Aorta (tissue), 5 donors: Measurements from ENCODE around the gene MTSS2. TPM values are rescaled to one million over a fixed set of nuclear protein-coding genes. Genes with fewer than 3 reads are reported as not detected.
A peak's percentile ranks its signal among the peaks of the same experiment; 100 is the strongest.

Experiments
- ATAC-seq: fragments of 200-7000 bp; cut with Tn5 transposase; one replicate; pipeline ENCODE4 v1.9.1; 2022; ENCODE audit warnings: moderate library complexity; ENCODE audit not compliant: low FRiP score
- DNase-seq, 2 donors: peaks; one replicate each; pipeline ENCODE4 v3.0.0-alpha.2; 2020
- H3K27ac ChIP-seq, 2 donors: one replicate each; pipeline ENCODE4 v1.5.1; 2013; ENCODE audit warnings: low read length in 2 of 2, mild to moderate bottlenecking in 2 of 2, moderate library complexity in 2 of 2, control low read depth in 1 of 2, inconsistent platforms in 1 of 2, low read depth in 1 of 2
- H3K27me3 ChIP-seq, 2 donors: one replicate each; pipeline ENCODE4 v1.6.1; 2013; ENCODE audit warnings: control low read depth in 1 of 2, low read length in 1 of 2, mild to moderate bottlenecking in 1 of 2, moderate library complexity in 1 of 2; ENCODE audit not compliant: insufficient read depth in 2 of 2, control insufficient read depth in 1 of 2
- H3K36me3 ChIP-seq, 2 donors: one replicate each; pipeline ENCODE4 v1.6.1; 2013; ENCODE audit warnings: control low read depth in 1 of 2, low read length in 1 of 2, mild to moderate bottlenecking in 1 of 2; ENCODE audit not compliant: insufficient read depth in 2 of 2, control insufficient read depth in 1 of 2
- H3K4me1 ChIP-seq, 2 donors: one replicate each; pipeline ENCODE4 v1.6.1; 2013; ENCODE audit warnings: low read length in 2 of 2, control low read depth in 1 of 2, mild to moderate bottlenecking in 1 of 2, moderate library complexity in 1 of 2; ENCODE audit not compliant: insufficient read depth in 2 of 2, control insufficient read depth in 1 of 2
- H3K4me3 ChIP-seq, 2 donors: one replicate each; pipeline ENCODE4 v1.5.1; 2013; ENCODE audit warnings: low read length in 2 of 2, control low read depth in 1 of 2, mild to moderate bottlenecking in 1 of 2
- H3K9me3 ChIP-seq: one replicate; pipeline ENCODE4 v1.6.1; 2013; ENCODE audit warnings: mild to moderate bottlenecking, low read length; ENCODE audit not compliant: control insufficient read depth
- WGBS, 2 donors: extraction: QIAGEN DNeasy Blood & Tissue Kit; methylation state at CpG; one replicate each; pipeline ENCODE4 v1.1.7; 2013; 5-methylcytosine and 5-hydroxymethylcytosine counted together
- intact Hi-C, 2 donors: fragments of 100-400 bp; cut with DNase I; formaldehyde crosslinking; loops; one replicate each; pipeline versions ENCODE4 v1.14.2 to v1.15.0; 2022
- polyA plus RNA-seq, 2 donors: library from polyadenylated mRNA; stranded (reverse); fragments of 200-250 nt; gene quantifications; one replicate each; pipeline ENCODE4 v1.2.3, GENCODE V29; 2013
- total RNA-seq, 2 donors: library from RNA; stranded (reverse); fragmentation: NEBNext Ultra II Directional; extraction: Animal tissue kit (Norgen Biotek cat#: 25700); gene quantifications; one replicate each; pipeline ENCODE4 v1.2.1, GENCODE V29; 2021
- donor health status: healthy with polysubstance abuse.
- donor health status: Bipolar disorder and iron deficiency.
- donor health status: DM: no; HTN: no; CAD: no.
- donor health status: DM: no; HTN: no; CAD: no.
- donor health status: DM: yes; HTN: yes; CAD: no.

The MTSS2 gene
- total and polyA plus RNA-seq, 4 donors, result 22.0 to 87.4 (median 49.6) TPM

GRCh38 chr16:70711211-70712031 is 25.6 kb upstream of the MTSS2 start:
- WGBS, 2 donors, result 88 to 92% methylated on average over 14 of the region's 14 CpGs
- no peak overlapping the region for H3K27ac ChIP-seq
- H3K4me3 ChIP-seq, result no peak overlapping the region
- no peak for DNase-seq
- no peak for ATAC-seq
- no peaks in the 10 kb centered on the region for H3K36me3 ChIP-seq
- H3K27me3 ChIP-seq, result no peaks in the 10 kb centered on the region
- H3K4me1 ChIP-seq, result no peaks in the 10 kb centered on the region
- intact Hi-C loops, result no loop called here
- H3K9me3 ChIP-seq, result no peaks in the 10 kb centered on the region

DNA sequence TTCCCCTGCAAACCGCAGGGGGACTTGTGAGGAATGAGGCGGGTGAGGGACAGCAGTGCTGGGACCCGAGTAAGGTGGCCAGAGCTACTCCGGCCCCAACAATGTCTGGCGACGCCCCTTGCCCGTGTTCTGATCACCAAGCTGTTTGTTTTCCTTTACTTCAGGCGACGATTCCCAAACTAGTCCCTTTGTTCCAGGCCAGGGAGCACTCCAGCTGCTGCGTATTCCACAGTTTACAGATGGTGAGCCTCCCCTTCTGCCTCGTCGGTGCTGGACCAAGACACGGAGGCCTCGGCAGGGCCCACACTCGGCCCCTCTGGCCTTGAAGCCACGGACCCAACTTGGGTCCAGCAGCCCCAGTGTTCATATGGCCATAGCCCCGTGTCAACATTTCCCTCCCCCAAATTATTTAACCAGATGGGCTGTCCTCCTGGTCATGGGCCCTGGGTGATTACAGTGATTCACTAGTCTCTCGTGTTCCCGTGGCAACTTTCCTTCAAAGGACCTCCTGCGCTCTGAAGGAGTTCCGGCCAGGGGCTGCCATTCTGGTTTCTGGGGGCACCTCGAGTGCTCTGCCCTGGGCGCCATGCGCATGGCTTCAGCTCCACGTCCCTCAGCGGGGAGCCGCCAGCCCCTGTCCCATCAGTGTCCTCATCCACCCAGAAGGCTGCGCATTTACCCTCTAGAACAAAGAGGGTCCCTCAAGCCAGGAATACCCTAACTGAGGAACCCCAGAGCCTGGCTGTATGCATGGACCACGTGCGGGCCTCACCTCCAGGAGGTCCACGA is 24.8 kb upstream of the MTSS2 start:
- intact Hi-C loops, result no loop called here
- Histone ChIP-seq H3K4me3 (no peak overlapping the region), H3K9me3 (no peaks in the 10 kb centered on the region), H3K4me1 (no peaks in the 10 kb centered on the region), H3K27ac (no peak overlapping the region), H3K27me3 (no peaks in the 10 kb centered on the region), H3K36me3 (no peaks in the 10 kb centered on the region)
- 94% methylated on average over 31 of the region's 31 CpGs for WGBS, 2 donors
- ATAC-seq (no peak), DNase-seq (no peak)

- ATAC-seq (no peak), DNase-seq (no peak)
- 58 to 65% methylated on average over 7 of the region's 7 CpGs for WGBS, 2 donors
- no peaks in the 10 kb centered on the region for H3K4me1 ChIP-seq
- H3K36me3 ChIP-seq, result no peaks in the 10 kb centered on the region
- H3K27ac ChIP-seq, result no peak overlapping the region
- no peak overlapping the region for H3K4me3 ChIP-seq
- no peaks in the 10 kb centered on the region for H3K9me3 ChIP-seq
- no peaks in the 10 kb centered on the region for H3K27me3 ChIP-seq
- intact Hi-C loops, result no loop called here
These were observed 24.1 kb upstream of the MTSS2 start for GRCh38 chr16:70709942-70710341.

GRCh38 chr16:70709457-70709856 is 23.6 kb upstream of the MTSS2 start:
- H3K27ac ChIP-seq, result no peak overlapping the region
- no peaks in the 10 kb centered on the region for H3K36me3 ChIP-seq
- no peak for DNase-seq
- WGBS, 2 donors, result 89% methylated on average over 5 of the region's 5 CpGs
- no peaks in the 10 kb centered on the region for H3K27me3 ChIP-seq
- no peaks in the 10 kb centered on the region for H3K9me3 ChIP-seq
- no peaks in the 10 kb centered on the region for H3K4me1 ChIP-seq
- no peak for ATAC-seq
- H3K4me3 ChIP-seq, result no peak overlapping the region
- intact Hi-C loops, result no loop called here

GRCh38 chr16:70708366-70709246 is 22.8 kb upstream of the MTSS2 start:
- no peak overlapping the region for H3K27ac ChIP-seq
- no peaks in the 10 kb centered on the region for H3K27me3 ChIP-seq
- DNase-seq (no peak), ATAC-seq (no peak)
- H3K9me3 ChIP-seq, result no peaks in the 10 kb centered on the region
- intact Hi-C loops, result no loop called here
- 94 to 95% methylated on average over 20 of the region's 20 CpGs for WGBS, 2 donors
- H3K36me3 ChIP-seq, result no peaks in the 10 kb centered on the region
- no peaks in the 10 kb centered on the region for H3K4me1 ChIP-seq
- no peak overlapping the region for H3K4me3 ChIP-seq

DNA sequence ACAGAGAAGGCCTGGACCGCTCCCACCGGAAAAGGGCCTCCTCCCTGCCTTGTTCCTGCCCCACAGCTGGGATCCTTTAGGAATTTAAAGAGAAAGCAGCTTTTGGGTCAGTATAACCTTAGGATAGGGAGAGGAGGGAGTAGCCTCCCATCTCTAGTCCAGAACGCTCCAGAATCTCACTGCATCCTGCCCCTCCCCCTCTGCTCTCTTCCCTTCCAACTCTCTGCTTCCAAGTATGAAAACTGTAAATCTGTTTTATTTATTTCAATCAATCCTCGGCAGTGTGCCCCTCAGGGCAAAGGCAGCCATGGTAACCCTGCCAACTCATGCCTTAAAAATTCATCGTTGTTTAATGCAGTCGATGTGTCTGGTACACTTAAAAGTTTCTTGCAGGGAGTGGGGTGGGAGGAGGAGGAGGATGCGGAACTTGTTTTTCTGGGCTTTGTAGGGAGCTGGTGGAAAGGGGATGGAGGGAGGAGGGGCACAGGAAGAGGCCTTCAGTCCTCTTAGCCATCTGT is 21.2 kb upstream of the MTSS2 start:
- Histone ChIP-seq H3K9me3 (no peaks in the 10 kb centered on the region), H3K4me1 (no peaks in the 10 kb centered on the region), H3K36me3 (no peaks in the 10 kb centered on the region), H3K4me3 (no peak overlapping the region), H3K27me3 (no peaks in the 10 kb centered on the region), H3K27ac (peak overlapping the region; percentile 17 to 71)
- 10 to 14% methylated on average over 7 of the region's 7 CpGs for WGBS, 2 donors
- ATAC-seq (no peak), DNase-seq (no peak)
- intact Hi-C loops, result no loop called here

GRCh38 chr16:70705056-70705455 is 19.2 kb upstream of the MTSS2 start:
- Histone ChIP-seq H3K4me3 (no peak overlapping the region), H3K36me3 (no peaks in the 10 kb centered on the region), H3K27me3 (no peaks in the 10 kb centered on the region), H3K4me1 (peaks cover 0 to 4% of the 10 kb centered on the region in 2 donors), H3K27ac (peak overlapping the region; percentile 58 to 95), H3K9me3 (no peaks in the 10 kb centered on the region)
- ATAC-seq (no peak), DNase-seq (no peak)
- intact Hi-C loops, result no loop called here
- 71 to 75% methylated on average over 8 of the region's 8 CpGs for WGBS, 2 donors

DNA sequence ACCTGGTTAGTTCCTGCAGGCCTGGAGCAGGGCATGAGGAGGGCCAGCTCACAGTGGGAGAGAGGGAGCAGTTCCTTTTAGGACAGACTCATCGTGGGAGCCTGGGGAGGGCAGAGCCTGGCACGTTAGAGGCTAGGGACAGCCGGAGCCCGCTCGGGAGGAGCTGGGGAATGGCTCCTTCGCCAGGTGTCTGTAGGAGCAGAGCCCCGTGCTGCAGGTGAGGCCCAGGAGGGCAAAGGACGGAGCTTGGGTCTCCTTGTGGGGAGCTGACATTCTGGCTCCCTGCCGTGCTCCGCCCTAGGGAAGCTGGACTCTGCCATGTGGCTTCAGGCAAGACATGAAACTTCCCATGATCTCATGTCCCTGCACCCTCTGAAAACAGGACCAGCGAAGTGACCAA is 18.7 kb upstream of the MTSS2 start:
- no peaks in the 10 kb centered on the region for H3K36me3 ChIP-seq
- no peaks in the 10 kb centered on the region for H3K9me3 ChIP-seq
- intact Hi-C loops, result loop anchor here in 1 of 2 donors (5.0 kb wide), 1 partner anchor 43 kb away; no protein-coding TSS in a partner anchor
- ATAC-seq (no peak), DNase-seq (no peak)
- peaks cover 0 to 4% of the 10 kb centered on the region in 2 donors for H3K4me1 ChIP-seq
- no peak overlapping the region for H3K4me3 ChIP-seq
- 45 to 47% methylated on average over 11 of the region's 11 CpGs for WGBS, 2 donors
- peak overlapping the region; percentile 58 to 95 for H3K27ac ChIP-seq
- H3K27me3 ChIP-seq, result no peaks in the 10 kb centered on the region
